22Rv1 (cell line): ENCODE data around the gene SLC1A3.

ENCODE experiments used
- ZFX ChIP-seq: fragments of 450-650 bp; IDR thresholded peaks from 2 replicates; pipeline ENCODE4 v1.6.1; 2017; ENCODE audit warnings: antibody characterized with exemption, borderline replicate concordance
- TF ChIP-seq, protein P1 (sequence below): fragments of 450-650 bp; IDR thresholded peaks from 2 replicates; pipeline ENCODE4 v1.5.1; 2017; ENCODE audit warnings: mild to moderate bottlenecking

DNA sequence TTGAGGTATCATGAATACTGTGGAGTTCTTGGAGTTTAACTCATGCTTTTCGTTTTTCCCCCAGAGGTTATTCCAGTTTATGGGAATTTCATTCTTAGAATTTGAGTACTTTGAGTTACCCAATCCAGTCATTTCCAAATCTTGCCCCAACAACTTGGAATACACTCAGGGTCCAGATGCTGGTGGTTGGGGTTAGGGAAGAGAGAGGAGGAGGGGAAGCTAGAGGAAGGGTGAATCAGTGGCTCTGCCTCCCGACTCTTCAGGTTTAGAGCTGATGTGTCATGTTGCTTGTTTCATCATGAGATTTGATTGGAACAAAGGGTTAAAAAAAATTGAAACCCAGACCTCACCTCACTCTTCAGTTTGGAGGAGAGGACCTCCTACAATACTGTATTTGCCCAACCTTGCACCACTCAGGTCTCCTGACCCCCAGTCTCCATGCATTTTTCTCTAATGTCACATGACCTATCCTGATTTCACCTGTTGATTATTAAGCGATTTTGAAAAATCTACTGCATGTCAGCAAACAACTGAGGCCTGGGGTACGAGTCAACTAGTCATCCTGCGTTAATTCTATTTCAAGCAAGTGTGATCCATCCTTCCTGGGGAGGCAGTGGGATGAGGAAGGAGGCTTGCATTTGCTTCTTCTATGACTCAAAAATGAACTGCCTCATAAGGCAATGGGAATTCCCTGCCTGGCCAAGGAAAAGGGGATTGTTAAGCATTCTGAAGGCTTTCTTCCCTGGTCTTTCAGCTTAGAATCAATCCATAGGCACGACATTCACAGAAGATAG is 6.2 kb upstream of the SLC1A3 start:
- TF ChIP-seq, protein P1, sequence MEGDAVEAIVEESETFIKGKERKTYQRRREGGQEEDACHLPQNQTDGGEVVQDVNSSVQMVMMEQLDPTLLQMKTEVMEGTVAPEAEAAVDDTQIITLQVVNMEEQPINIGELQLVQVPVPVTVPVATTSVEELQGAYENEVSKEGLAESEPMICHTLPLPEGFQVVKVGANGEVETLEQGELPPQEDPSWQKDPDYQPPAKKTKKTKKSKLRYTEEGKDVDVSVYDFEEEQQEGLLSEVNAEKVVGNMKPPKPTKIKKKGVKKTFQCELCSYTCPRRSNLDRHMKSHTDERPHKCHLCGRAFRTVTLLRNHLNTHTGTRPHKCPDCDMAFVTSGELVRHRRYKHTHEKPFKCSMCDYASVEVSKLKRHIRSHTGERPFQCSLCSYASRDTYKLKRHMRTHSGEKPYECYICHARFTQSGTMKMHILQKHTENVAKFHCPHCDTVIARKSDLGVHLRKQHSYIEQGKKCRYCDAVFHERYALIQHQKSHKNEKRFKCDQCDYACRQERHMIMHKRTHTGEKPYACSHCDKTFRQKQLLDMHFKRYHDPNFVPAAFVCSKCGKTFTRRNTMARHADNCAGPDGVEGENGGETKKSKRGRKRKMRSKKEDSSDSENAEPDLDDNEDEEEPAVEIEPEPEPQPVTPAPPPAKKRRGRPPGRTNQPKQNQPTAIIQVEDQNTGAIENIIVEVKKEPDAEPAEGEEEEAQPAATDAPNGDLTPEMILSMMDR, result no peak
- TF ChIP-seq ZFX, result no peak
